GM13976 (cell line): ENCODE data around the gene SOX10.

ENCODE experiments used
- DNase-seq: peaks from one replicate; pipeline ENCODE4 v3.0.0; 2012; ENCODE audit warnings: low spot score
- in situ Hi-C: fragments of 300-500 bp; cut with MboI; formaldehyde crosslinking; loops from one replicate; pipeline ENCODE4 v1.12.0; 2022; ENCODE audit warnings: low sequenced_read_pairs, mixed read lengths, inconsistent platforms; ENCODE audit not compliant: unreplicated experiment
- TF ChIP-seq, protein P1 (sequence below): IDR thresholded peaks from 2 replicates; pipeline ENCODE4 v1.5.1; 2012; ENCODE audit warnings: borderline replicate concordance, mild to moderate bottlenecking; ENCODE audit not compliant: insufficient read depth; ENCODE audit errors: extremely low read depth, missing control alignments, control extremely low read depth

SOX10 gene

GRCh38 chr22:37925767-37926166 is 58.6 kb downstream of the SOX10 start:
- TF ChIP-seq, protein P1, sequence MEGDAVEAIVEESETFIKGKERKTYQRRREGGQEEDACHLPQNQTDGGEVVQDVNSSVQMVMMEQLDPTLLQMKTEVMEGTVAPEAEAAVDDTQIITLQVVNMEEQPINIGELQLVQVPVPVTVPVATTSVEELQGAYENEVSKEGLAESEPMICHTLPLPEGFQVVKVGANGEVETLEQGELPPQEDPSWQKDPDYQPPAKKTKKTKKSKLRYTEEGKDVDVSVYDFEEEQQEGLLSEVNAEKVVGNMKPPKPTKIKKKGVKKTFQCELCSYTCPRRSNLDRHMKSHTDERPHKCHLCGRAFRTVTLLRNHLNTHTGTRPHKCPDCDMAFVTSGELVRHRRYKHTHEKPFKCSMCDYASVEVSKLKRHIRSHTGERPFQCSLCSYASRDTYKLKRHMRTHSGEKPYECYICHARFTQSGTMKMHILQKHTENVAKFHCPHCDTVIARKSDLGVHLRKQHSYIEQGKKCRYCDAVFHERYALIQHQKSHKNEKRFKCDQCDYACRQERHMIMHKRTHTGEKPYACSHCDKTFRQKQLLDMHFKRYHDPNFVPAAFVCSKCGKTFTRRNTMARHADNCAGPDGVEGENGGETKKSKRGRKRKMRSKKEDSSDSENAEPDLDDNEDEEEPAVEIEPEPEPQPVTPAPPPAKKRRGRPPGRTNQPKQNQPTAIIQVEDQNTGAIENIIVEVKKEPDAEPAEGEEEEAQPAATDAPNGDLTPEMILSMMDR: no peak
- no peak for DNase-seq
- in situ Hi-C loops: no loop called here

DNA sequence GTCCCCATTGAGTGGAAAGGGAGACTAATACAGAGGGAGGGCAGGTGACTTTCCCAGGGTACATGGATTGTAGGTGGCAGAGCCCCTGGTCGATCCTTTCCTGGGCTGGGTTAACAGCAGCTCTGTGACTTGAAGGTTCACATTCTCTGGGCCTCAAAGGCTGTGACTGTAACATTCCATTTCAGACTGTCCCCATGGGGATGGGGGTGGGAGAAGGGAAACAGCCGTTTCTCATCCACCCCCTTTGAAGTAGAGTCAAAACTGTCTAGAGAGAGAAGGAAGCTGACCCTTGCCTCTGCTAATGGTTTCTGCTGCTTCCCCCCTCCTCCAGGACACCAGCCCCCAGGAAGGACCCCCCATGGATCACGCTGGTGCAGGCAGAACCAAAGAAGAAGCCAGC is 59.0 kb downstream of the SOX10 start:
- TF ChIP-seq, protein P1: no peak
- in situ Hi-C loops: no loop called here
- DNase-seq: no peak

DNA sequence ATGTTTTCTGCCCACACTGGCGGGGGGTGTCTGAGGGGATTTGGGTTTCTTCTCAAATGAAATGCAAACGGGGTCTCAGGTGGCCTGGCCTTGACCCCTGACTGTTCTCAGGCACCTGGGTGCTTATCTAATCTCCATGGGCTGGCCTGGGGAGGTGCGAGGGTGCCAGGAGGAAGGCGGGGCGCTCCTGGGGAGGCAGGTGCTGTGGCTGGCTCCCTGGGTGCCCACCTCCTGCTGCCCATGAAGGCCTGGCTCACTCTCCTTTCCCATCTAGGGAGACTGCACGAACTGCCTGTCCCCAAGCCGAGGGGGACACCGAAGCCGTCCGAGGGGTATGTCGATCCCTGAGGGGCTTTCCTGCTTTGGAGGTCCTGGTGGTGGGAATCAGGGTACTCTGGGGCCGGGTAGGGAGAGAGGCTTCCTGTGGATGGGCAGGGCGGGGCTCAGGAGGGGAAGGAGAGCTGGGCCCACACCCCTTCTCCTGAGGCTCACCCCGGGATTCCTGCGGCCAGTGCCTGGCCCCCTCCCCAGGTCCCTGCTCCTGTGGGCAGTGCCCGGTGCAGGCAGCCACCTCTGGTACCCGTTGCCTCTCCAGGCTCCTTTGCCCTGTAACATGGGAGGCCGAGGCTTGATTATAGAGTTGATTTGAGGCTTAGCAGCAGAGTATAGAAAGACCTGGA is 59.8 kb downstream of the SOX10 start:
- TF ChIP-seq, protein P1: no peak
- DNase-seq: no peak
- in situ Hi-C loops: no loop called here

DNA sequence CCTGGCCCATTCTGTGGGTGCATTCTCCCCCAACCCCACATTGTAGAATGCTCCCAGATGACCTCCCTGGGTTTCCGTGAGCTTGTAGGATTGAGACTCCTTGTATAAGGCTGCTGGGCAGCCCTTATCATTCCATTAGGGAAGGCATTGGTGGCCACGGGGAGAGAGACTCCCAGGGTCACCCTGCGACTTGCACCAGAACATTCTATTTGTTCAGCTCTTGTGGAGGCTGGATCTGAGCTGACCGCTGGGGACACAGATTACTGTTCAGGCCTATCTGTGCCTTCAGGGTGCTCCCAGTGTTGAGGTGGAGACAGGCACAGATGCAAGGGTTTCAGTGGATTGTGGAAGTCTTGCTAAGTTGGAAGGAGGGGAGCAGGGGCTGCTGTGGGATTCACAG is 60.4 kb downstream of the SOX10 start:
- DNase-seq: no peak
- TF ChIP-seq, protein P1: no peak
- in situ Hi-C loops: no loop called here
